Measurements from ENCODE around the gene MRPL22. TPM values are rescaled to one million over a fixed set of nuclear protein-coding genes. Genes with fewer than 3 reads are reported as not detected.

The MRPL22 gene
- total RNA-seq, 4 donors from 2014 or later, result 12.2 to 18.1 (median 14.3) TPM

GRCh38 chr5:155008669-155009068 is 67.8 kb downstream of the MRPL22 start:
- Histone ChIP-seq H3K36me3 (no peaks in the 10 kb centered on the region), H3K4me3 (no peak overlapping the region), H3K27me3 (no peaks in the 10 kb centered on the region), H3K4me1 (no peaks in the 10 kb centered on the region), H3K9me3 (no peaks in the 10 kb centered on the region), H3K27ac (no peak overlapping the region)
- no peak for TF ChIP-seq CTCF (IDR thresholded peaks at IDR 0.05)
- no peak for TF ChIP-seq EP300 (IDR thresholded peaks at IDR 0.05)
- no peak for TF ChIP-seq POLR2A (IDR thresholded peaks at IDR 0.05)
- 85 to 86% methylated on average over 3 of the region's 3 CpGs for WGBS, 2 donors
- no peak for DNase-seq (ENCODE audit: low spot score in 2 of 2)

- WGBS, 2 donors, result 87 to 92% methylated on average over 3 of the region's 3 CpGs
- no peak overlapping the region for H3K4me3 ChIP-seq
- no peak for DNase-seq (ENCODE audit: low spot score in 2 of 2)
Measured at GRCh38 chr5:155010881-155011280, 70.0 kb downstream of the MRPL22 start.

GRCh38 chr5:155013526-155013925 is 72.7 kb downstream of the MRPL22 start, which contains the start of gene KIF4B:
KIF4B (plus strand) TSS chr5:155013755; CDS start chr5:155013860, 105 bp downstream.
- TF ChIP-seq POLR2A (IDR thresholded peaks at IDR 0.05), result no peak
- WGBS, 2 donors, result 95 to 97% methylated on average over 21 of the region's 21 CpGs
- no peak for DNase-seq (ENCODE audit: low spot score in 2 of 2)

More at GRCh38 chr5:155010881-155011280, 70.0 kb downstream of the MRPL22 start:
- no peak overlapping the region for H3K27ac ChIP-seq
- no peaks in the 10 kb centered on the region for H3K27me3 ChIP-seq
- H3K9me3 ChIP-seq, result no peaks in the 10 kb centered on the region
- TF ChIP-seq EP300 (IDR thresholded peaks at IDR 0.05) (no peak), POLR2A (IDR thresholded peaks at IDR 0.05) (no peak), CTCF (IDR thresholded peaks at IDR 0.05) (no peak)
- H3K36me3 ChIP-seq, result no peaks in the 10 kb centered on the region
- no peaks in the 10 kb centered on the region for H3K4me1 ChIP-seq

GRCh38 chr5:155015239-155015638 is 74.4 kb downstream of the MRPL22 start:
- TF ChIP-seq EP300 (IDR thresholded peaks at IDR 0.05) (no peak), CTCF (IDR thresholded peaks at IDR 0.05) (no peak), POLR2A (IDR thresholded peaks at IDR 0.05) (no peak)
- H3K36me3 ChIP-seq, result no peaks in the 10 kb centered on the region
- H3K27ac ChIP-seq, result no peak overlapping the region
- no peak overlapping the region for H3K4me3 ChIP-seq
- H3K27me3 ChIP-seq, result no peaks in the 10 kb centered on the region
- 74 to 81% methylated on average over 6 of the region's 6 CpGs for WGBS, 2 donors
- no peaks in the 10 kb centered on the region for H3K9me3 ChIP-seq
- DNase-seq (ENCODE audit: low spot score in 2 of 2), result no peak
- H3K4me1 ChIP-seq, result no peaks in the 10 kb centered on the region

More at GRCh38 chr5:155013526-155013925, 72.7 kb downstream of the MRPL22 start, which contains the start of gene KIF4B:
- Histone ChIP-seq H3K4me3 (no peak within 1 kb of the TSS), H3K36me3 (no peaks in the 10 kb centered on the region), H3K27ac (no peak within 1 kb of the TSS), H3K27me3 (no peaks in the 10 kb centered on the region), H3K4me1 (no peaks in the 10 kb centered on the region), H3K9me3 (no peaks in the 10 kb centered on the region)

- Histone ChIP-seq H3K36me3 (no peaks in the 10 kb centered on the region), H3K27me3 (no peaks in the 10 kb centered on the region), H3K4me3 (no peak overlapping the region), H3K4me1 (no peaks in the 10 kb centered on the region), H3K9me3 (no peaks in the 10 kb centered on the region), H3K27ac (no peak overlapping the region)
- WGBS, 2 donors, result 58 to 72% methylated on average over 2 of the region's 2 CpGs
- TF ChIP-seq CTCF (IDR thresholded peaks at IDR 0.05), result no peak
- no peak for TF ChIP-seq EP300 (IDR thresholded peaks at IDR 0.05)
- TF ChIP-seq POLR2A (IDR thresholded peaks at IDR 0.05), result no peak
- no peak for DNase-seq (ENCODE audit: low spot score in 2 of 2)
Measured at GRCh38 chr5:155017610-155018009, 76.7 kb downstream of the MRPL22 start.

Other genes starting within 250 kb of the MRPL22 start
- gene LARP1, start 185.7 kb upstream of the MRPL22 start, total RNA-seq, result 100 to 1,000 TPM; 114 to 166 (median 144) TPM
- 100 to 1,000 TPM in 1 of 4 donors, 10 to 100 TPM in 3; 57.6 to 154 (median 75.8) TPM for gene FAXDC2, start 90.5 kb upstream of the MRPL22 start, total RNA-seq
- 100 to 1,000 TPM in 2 of 4 donors, 10 to 100 TPM in 2; 83.9 to 136 (median 102) TPM for gene CNOT8, start 82.4 kb upstream of the MRPL22 start, total RNA-seq
- gene GEMIN5, start 2.9 kb upstream of the MRPL22 start, total RNA-seq, result 10 to 100 TPM; 17.8 to 20.5 (median 18.8) TPM
- not detected for gene KIF4B, start 72.7 kb downstream of the MRPL22 start, total RNA-seq

Measured in tibial nerve (tissue), 4 donors.